GM12878 (cell line): ENCODE data around the gene CAPN15. TPM values are rescaled to one million over a fixed set of nuclear protein-coding genes. Genes with fewer than 3 reads are reported as not detected.

Source experiments
- ATAC-seq: fragments of 200-7000 bp; cut with Tn5 transposase; 3 replicates; pipeline ENCODE4 v1.9.1; 2020; ENCODE audit warnings: mild to moderate bottlenecking, moderate library complexity
- BruUV-seq: library from RNA; stranded (reverse); fragments of 400-500 nt; replicated peaks from 2 replicates; lab custom pipeline; 2021; lab: Mats Ljungman, UMichigan
- CTCF ChIA-PET: fragments of 300-600 bp; sonication (Branson Sonifier 250); formaldehyde crosslinking; extraction: SDS; loops from one replicate; lab custom pipeline; 2021; ENCODE audit warnings: inconsistent platforms; lab: Yijun Ruan, JAX
- POLR2A ChIA-PET: fragments of 350-600 bp; formaldehyde crosslinking; extraction: SDS; loops from one replicate; lab custom pipeline; 2021; ENCODE audit warnings: inconsistent platforms; lab: Charles Lee
- RAD21 ChIA-PET: fragments of 300-600 bp; sonication (Branson Sonifier 250); formaldehyde crosslinking; loops from one replicate; lab custom pipeline; 2023; ENCODE audit warnings: antibody characterized with exemption; ENCODE audit not compliant: unreplicated experiment; lab: Charles Lee
- SMC1A ChIA-PET: fragments of 300-600 bp; sonication (Branson Sonifier 250); formaldehyde crosslinking; loops from one replicate; lab custom pipeline; 2023; ENCODE audit not compliant: unreplicated experiment, uncharacterized antibody; lab: Charles Lee
- DNase-seq: peaks from one replicate; pipeline ENCODE4 v3.0.0-alpha.2; 2011; ENCODE audit warnings: low read depth, low spot score
- FAIRE-seq: peaks from 3 replicates; lab custom pipeline; 2011; peaks lifted over from hg19 to GRCh38; lab: Jason Lieb, UNC
- H2AFZ ChIP-seq: 2 replicates; pipeline ENCODE4 v1.6.0; 2011; ENCODE audit warnings: low read depth, low read length, control low read depth; ENCODE audit not compliant: control insufficient read depth
- H3K27ac ChIP-seq: 2 replicates; pipeline ENCODE4 v1.5.1; 2011; ENCODE audit warnings: control low read depth; ENCODE audit not compliant: control insufficient read depth, insufficient read depth
- H3K27me3 ChIP-seq, 2 experiments: replicated peaks in 1 of 2; 2 replicates each; pipeline versions ENCODE4 v1.6.0 to v1.6.1; 2011; ENCODE audit warnings: low read length in 1 of 2; ENCODE audit not compliant: control insufficient read depth in 2 of 2, insufficient read depth in 2 of 2
- H3K36me3 ChIP-seq, 2 experiments: 2 replicates each; pipeline ENCODE4 v1.5.1; 2011; ENCODE audit warnings: low read length in 1 of 2; ENCODE audit not compliant: control insufficient read depth in 2 of 2, insufficient read depth in 2 of 2
- H3K4me1 ChIP-seq: 2 replicates; pipeline ENCODE4 v1.6.1; 2011; ENCODE audit warnings: mild to moderate bottlenecking, low read length, moderate library complexity, mixed read lengths; ENCODE audit not compliant: control insufficient read depth, insufficient read depth
- H3K4me2 ChIP-seq: 2 replicates; pipeline ENCODE4 v1.6.0; 2011; ENCODE audit warnings: control low read depth; ENCODE audit not compliant: control insufficient read depth, insufficient read depth
- H3K4me3 ChIP-seq: fragments of 200-600 bp; sonication (generic); 2 replicates; pipeline ENCODE4 v1.5.1; 2016
- H3K79me2 ChIP-seq: 2 replicates; pipeline ENCODE4 v1.6.0; 2011; ENCODE audit warnings: low read length; ENCODE audit not compliant: control insufficient read depth, insufficient read depth
- H3K9ac ChIP-seq: 2 replicates; pipeline ENCODE4 v1.8.0; 2011; ENCODE audit warnings: low read length, control low read depth, mixed read lengths; ENCODE audit not compliant: control insufficient read depth, insufficient read depth
- H3K9me3 ChIP-seq: replicated peaks from 3 replicates; pipeline ENCODE4 v1.5.1; 2011; ENCODE audit warnings: mild to moderate bottlenecking, low read length; ENCODE audit not compliant: control insufficient read depth, insufficient read depth
- H4K20me1 ChIP-seq: 2 replicates; pipeline ENCODE4 v1.6.0; 2011; ENCODE audit not compliant: control insufficient read depth, insufficient read depth
- ATF2 ChIP-seq: IDR thresholded peaks from 2 replicates; pipeline ENCODE4 v1.6.1; 2012; ENCODE audit warnings: low read length, inconsistent platforms
- BRCA1 ChIP-seq: IDR thresholded peaks from 2 replicates; pipeline ENCODE4 v1.6.1; 2011; ENCODE audit warnings: low read depth, low read length, improper control_type of control experiment
- CEBPB ChIP-seq, 2 experiments: fragments of 150-350 bp in 1 of 2; IDR thresholded peaks; 2 replicates each; pipeline ENCODE4 v1.6.1; 2012 to 2014; ENCODE audit warnings: low read depth in 2 of 2, low read length in 2 of 2, borderline replicate concordance in 1 of 2, inconsistent platforms in 1 of 2
- CREM ChIP-seq: IDR thresholded peaks from 2 replicates; pipeline ENCODE4 v1.6.1; 2014; ENCODE audit warnings: antibody characterized with exemption, low read depth
- DPF2 ChIP-seq: fragments of 450-650 bp; IDR thresholded peaks from 2 replicates; pipeline ENCODE4 v1.6.1; 2017; ENCODE audit warnings: mild to moderate bottlenecking
- FOS ChIP-seq: IDR thresholded peaks from 3 replicates; pipeline ENCODE4 v1.6.1; 2011; ENCODE audit warnings: borderline replicate concordance; ENCODE audit not compliant: insufficient read length; ENCODE audit errors: extremely low read depth
- FOXM1 ChIP-seq: IDR thresholded peaks from 2 replicates; pipeline ENCODE4 v1.6.1; 2012; ENCODE audit warnings: low read depth, mild to moderate bottlenecking, inconsistent platforms, low read length, moderate library complexity
- GATAD2B ChIP-seq: fragments of 450-650 bp; conservative IDR thresholded peaks from 2 replicates; pipeline ENCODE4 v1.6.1; 2017; ENCODE audit warnings: low read depth, mild to moderate bottlenecking, moderate library complexity
- HCFC1 ChIP-seq: fragments of 150-350 bp; IDR thresholded peaks from 2 replicates; pipeline ENCODE4 v1.6.1; 2014; ENCODE audit warnings: low read length
- HDGF ChIP-seq: fragments of 450-650 bp; IDR thresholded peaks from 2 replicates; pipeline ENCODE4 v1.6.1; 2016; ENCODE audit warnings: antibody characterized with exemption
- MLLT1 ChIP-seq: fragments of 450-650 bp; IDR thresholded peaks from 2 replicates; pipeline ENCODE4 v1.6.1; 2016; ENCODE audit warnings: mild to moderate bottlenecking
- MXI1 ChIP-seq: fragments of 150-350 bp; IDR thresholded peaks from 2 replicates; pipeline ENCODE4 v1.6.1; 2011; ENCODE audit warnings: low read depth, mild to moderate bottlenecking, inconsistent platforms, low read length, improper control_type of control experiment
- MYB ChIP-seq: fragments of 150-350 bp; IDR thresholded peaks from 2 replicates; pipeline ENCODE4 v1.6.1; 2014; ENCODE audit warnings: mild to moderate bottlenecking, low read depth, low read length, borderline replicate concordance
- PAX8 ChIP-seq: fragments of 450-650 bp; IDR thresholded peaks from 2 replicates; pipeline ENCODE4 v1.6.1; 2017; ENCODE audit warnings: mild to moderate bottlenecking, moderate library complexity
- POU2F2 ChIP-seq: IDR thresholded peaks from 3 replicates; pipeline ENCODE4 v1.6.1; 2011; ENCODE audit warnings: low read depth, mild to moderate bottlenecking, low read length, borderline replicate concordance
- RBBP5 ChIP-seq: fragments of 200-600 bp; sonication (generic); conservative IDR thresholded peaks from 2 replicates; pipeline ENCODE4 v1.6.1; 2016
- SMAD1 ChIP-seq: fragments of 450-650 bp; IDR thresholded peaks from 2 replicates; pipeline ENCODE4 v1.6.1; 2018; ENCODE audit warnings: mild to moderate bottlenecking, low read depth; ENCODE audit not compliant: partially characterized antibody
- SMARCA5 ChIP-seq: fragments of 450-650 bp; IDR thresholded peaks from 2 replicates; pipeline ENCODE4 v1.6.1; 2017; ENCODE audit warnings: mild to moderate bottlenecking
- SPI1 ChIP-seq: IDR thresholded peaks from 2 replicates; pipeline ENCODE4 v1.6.1; 2011; ENCODE audit warnings: low read depth, mild to moderate bottlenecking, low read length, moderate library complexity, borderline replicate concordance; ENCODE audit not compliant: insufficient read depth
- SREBF2 ChIP-seq: IDR thresholded peaks from 2 replicates; pipeline ENCODE4 v1.6.1; 2012; ENCODE audit warnings: mild to moderate bottlenecking, low read length
- SUPT20H ChIP-seq: IDR thresholded peaks from 2 replicates; pipeline ENCODE4 v1.6.1; 2011; ENCODE audit warnings: low read depth, mild to moderate bottlenecking, low read length, moderate library complexity, borderline replicate concordance; ENCODE audit not compliant: control insufficient read depth
- TCF12 ChIP-seq: IDR thresholded peaks from 2 replicates; pipeline ENCODE4 v1.6.1; 2011; ENCODE audit warnings: low read depth, mild to moderate bottlenecking, low read length
- ZNF274 ChIP-seq: IDR thresholded peaks from one replicate; pipeline ENCODE4 v1.8.0; 2011; ENCODE audit not compliant: insufficient read length, insufficient read depth
- ZNF384 ChIP-seq: IDR thresholded peaks from 2 replicates; pipeline ENCODE4 v1.6.1; 2012; ENCODE audit warnings: low read depth, mild to moderate bottlenecking, low read length, improper control_type of control experiment, borderline replicate concordance
- WGBS: methylation state at CpG from one replicate; pipeline ENCODE4 v1.1.6; 2016; ENCODE audit warnings: low lambda C conversion rate; ENCODE audit not compliant: insufficient replicate concordance, insufficient coverage; ENCODE audit errors: missing lambda C conversion rate; 5-methylcytosine and 5-hydroxymethylcytosine counted together
- in situ Hi-C: fragments of 300-500 bp; cut with MboI; formaldehyde crosslinking; loops from 9 replicates; pipeline ENCODE4 v1.14.3; 2018; ENCODE audit warnings: mixed read lengths
- intact Hi-C: fragments of 100-400 bp; cut with micrococcal nuclease; formaldehyde crosslinking; loops from one replicate; pipeline ENCODE4 v1.14.2; 2022; ENCODE audit not compliant: unreplicated experiment
- polyA plus RNA-seq, 11 experiments: library from polyadenylated mRNA; depleted of rRNA in 4 of 11; unstranded in 6 of 11; stranded (reverse) in 5 of 11; fragments of >200 nt; fragmentation: Nextera tagmentation in 4 of 11; fragmentation: Illumina TruSeq in 1 of 11; extraction: Ambion mirVana in 4 of 11; extraction: Trizol in 1 of 11; gene quantifications; 1 replicate in 1 of 11; 2 replicates in 10 of 11; pipeline versions ENCODE4 v1.2.1 to v1.2.3, GENCODE V29; 2011 to 2016; ENCODE audit warnings: inconsistent platforms in 2 of 11, missing spikeins in 2 of 11, low read depth in 1 of 11
- total RNA-seq, 4 experiments: library from RNA; depleted of rRNA in 3 of 4; stranded (reverse); fragments of >200 nt in 3 of 4; fragmentation: Illumina TruSeq in 1 of 4; extraction: Trizol in 1 of 4; gene quantifications; 2 replicates each; pipeline versions ENCODE4 v1.2.1 to v1.2.3, GENCODE V29; 2013 to 2021

The CAPN15 gene
- total and polyA plus RNA-seq, 10 of the 15 experiments (the other 5 are each of a cell fraction or from before 2014, with no cell fraction given) = 0.40 to 78.5 (median 8.3) TPM

GRCh38 chr16:588889-589657 lies 61.6 kb downstream of the CAPN15 start:
- Histone ChIP-seq H3K36me3 (no peaks in the 10 kb centered on the region), H3K27me3 (no peaks in the 10 kb centered on the region), H2AFZ (peak overlapping the region; percentile 87), H3K9me3 (no peaks in the 10 kb centered on the region), H3K4me2 (peak overlapping the region; percentile 90), H3K4me1 (peaks cover 15% of the 10 kb centered on the region), H3K4me3 (peak overlapping the region; percentile 94), H3K9ac (peak overlapping the region; percentile 81), H3K79me2 (peaks cover 28% of the 10 kb centered on the region), H3K27ac (peak overlapping the region; percentile 85), H4K20me1 (no peaks in the 10 kb centered on the region)
- BruUV-seq = no TSS peak
- intact Hi-C loops (loop anchor here (1.0 kb wide), 1 partner anchor 47 kb away; the partner anchor contains the start of gene METTL26), in situ Hi-C loops (no loop called here)
- RAD21 ChIA-PET = no interaction called here
- WGBS = under 1% methylated on average over 104 of the region's 107 CpGs
- FAIRE-seq (peak; percentile 86), ATAC-seq (peak; percentile 87), DNase-seq (peak; percentile 75)
- POLR2A ChIA-PET = interaction anchor here (0.7 to 2.5 kb wide), 6 partner anchors 18 to 492 kb away, joined by 3 to 7 read pairs (median 4); partner anchors contain the start of genes METTL26 and NHLRC4
- SMC1A ChIA-PET = no interaction called here
- CTCF ChIA-PET = interaction anchor here (1.8 kb wide), 1 partner anchor 10 kb away, joined by 5 read pairs; no protein-coding TSS in a partner anchor
- no peak for TF ChIP-seq TCF12
- no peak for TF ChIP-seq ATF2
- no peak; the same call in 1 of the 2 replicates for TF ChIP-seq CREM
- no peak for TF ChIP-seq PAX8
- TF ChIP-seq MXI1 = peak; percentile 48; the same call in 1 of the 2 replicates
- TF ChIP-seq SMARCA5 = peak; percentile 94
- no peak for TF ChIP-seq MYB
- TF ChIP-seq HDGF = no peak
- TF ChIP-seq MLLT1 = 0 out of 2 replicates have a peak, but pooled peaks have one; percentile 10
- no peak for TF ChIP-seq CEBPB (IDR thresholded peaks at IDR 0.05; ENCODE audit: borderline replicate concordance in 1 of 2, low read depth in 2 of 2, low read length in 2 of 2)
- 0 out of 2 replicates have a peak, but pooled peaks have one; percentile 93 for TF ChIP-seq DPF2
- TF ChIP-seq SREBF2 = no peak
- peak; percentile 68; the same call in 1 of the 2 replicates for TF ChIP-seq SPI1
- TF ChIP-seq ZNF274 = no peak
- peak; percentile 54 for TF ChIP-seq HCFC1
- no peak for TF ChIP-seq BRCA1
- TF ChIP-seq POU2F2 = no peak; the same call in 2 of the 3 replicates
- no peak for TF ChIP-seq SMAD1
- no peak for TF ChIP-seq FOXM1
- no peak for TF ChIP-seq RBBP5
- no peak for TF ChIP-seq ZNF384
- TF ChIP-seq GATAD2B = peak; percentile 98
- TF ChIP-seq SUPT20H = no peak
- no peak for TF ChIP-seq FOS
